Left forelimb (tissue), 1 donor: Measurements from ENCODE around the gene STK24.

Source experiments
- DNase-seq: peaks from one replicate; pipeline ENCODE4 v3.0.0-alpha.2; 2018; ENCODE audit warnings: low spot score

STK24 gene

GRCh38 chr13:98556142-98556816, 20.6 kb downstream of the STK24 start:
- DNase-seq, result no peak

- DNase-seq, result no peak
Measured at GRCh38 chr13:98549728-98550317, 27.1 kb downstream of the STK24 start.

- DNase-seq, result no peak
Measured at GRCh38 chr13:98549006-98549727, 27.7 kb downstream of the STK24 start.

- no peak for DNase-seq
Measured at GRCh38 chr13:98548230-98548629, 28.7 kb downstream of the STK24 start.

- DNase-seq, result no peak
Measured at GRCh38 chr13:98547455-98547854, 29.5 kb downstream of the STK24 start.

GRCh38 chr13:98546402-98546801, 30.5 kb downstream of the STK24 start:
- no peak for DNase-seq

GRCh38 chr13:98544104-98544710, 32.7 kb downstream of the STK24 start:
- DNase-seq, result no peak

GRCh38 chr13:98543378-98544103, 33.4 kb downstream of the STK24 start:
- no peak for DNase-seq

- no peak for DNase-seq
Measured at GRCh38 chr13:98542568-98543377, 34.1 kb downstream of the STK24 start.

GRCh38 chr13:98541701-98542203, 35.2 kb downstream of the STK24 start:
- DNase-seq, result no peak

GRCh38 chr13:98541191-98541590, 35.7 kb downstream of the STK24 start:
- DNase-seq, result no peak

GRCh38 chr13:98540476-98540875, 36.4 kb downstream of the STK24 start:
- DNase-seq, result no peak

GRCh38 chr13:98539666-98540065, 37.2 kb downstream of the STK24 start:
- DNase-seq, result no peak

- DNase-seq, result no peak
Measured at GRCh38 chr13:98538876-98539275, 38.0 kb downstream of the STK24 start.

- no peak for DNase-seq
Measured at GRCh38 chr13:98537740-98538139, 39.2 kb downstream of the STK24 start.

- DNase-seq, result no peak
Measured at GRCh38 chr13:98537306-98537705, 39.6 kb downstream of the STK24 start.

GRCh38 chr13:98536729-98537128, 40.2 kb downstream of the STK24 start:
- DNase-seq, result no peak

- DNase-seq, result no peak
Measured at GRCh38 chr13:98535501-98536354, 41.2 kb downstream of the STK24 start.

GRCh38 chr13:98534821-98535220, 42.1 kb downstream of the STK24 start:
- DNase-seq, result no peak

GRCh38 chr13:98533912-98534311, 43.0 kb downstream of the STK24 start:
- DNase-seq, result no peak
